Neural cell (in vitro differentiated cells): ENCODE data around the gene HDAC4.

ENCODE experiments used
- EZH2 ChIP-seq: fragments of 200-600, 300-800 bp; shearing (Covaris generic), sonication (generic); IDR thresholded peaks from 2 replicates; pipeline ENCODE4 v1.6.1; 2014; ENCODE audit warnings: antibody characterized with exemption, low read length, borderline replicate concordance, mild to moderate bottlenecking; ENCODE audit not compliant: insufficient read depth, poor library complexity, severe bottlenecking
- POLR2AphosphoS5 ChIP-seq: IDR thresholded peaks from 2 replicates; pipeline ENCODE4 v1.6.1; 2012
- REST ChIP-seq: IDR thresholded peaks from 2 replicates; pipeline ENCODE4 v1.6.1; 2012; ENCODE audit warnings: borderline replicate concordance
- SMC3 ChIP-seq: fragments of 450-650 bp; conservative IDR thresholded peaks from 2 replicates; pipeline ENCODE4 v1.6.1; 2014; ENCODE audit warnings: antibody characterized with exemption, mild to moderate bottlenecking, moderate library complexity; ENCODE audit not compliant: poor library complexity
- TF ChIP-seq, protein P1 (sequence below): fragments of 450-650 bp; IDR thresholded peaks from 2 replicates; pipeline ENCODE4 v1.5.1; 2014; ENCODE audit warnings: antibody characterized with exemption, mild to moderate bottlenecking, moderate library complexity; ENCODE audit not compliant: poor library complexity, severe bottlenecking

DNA sequence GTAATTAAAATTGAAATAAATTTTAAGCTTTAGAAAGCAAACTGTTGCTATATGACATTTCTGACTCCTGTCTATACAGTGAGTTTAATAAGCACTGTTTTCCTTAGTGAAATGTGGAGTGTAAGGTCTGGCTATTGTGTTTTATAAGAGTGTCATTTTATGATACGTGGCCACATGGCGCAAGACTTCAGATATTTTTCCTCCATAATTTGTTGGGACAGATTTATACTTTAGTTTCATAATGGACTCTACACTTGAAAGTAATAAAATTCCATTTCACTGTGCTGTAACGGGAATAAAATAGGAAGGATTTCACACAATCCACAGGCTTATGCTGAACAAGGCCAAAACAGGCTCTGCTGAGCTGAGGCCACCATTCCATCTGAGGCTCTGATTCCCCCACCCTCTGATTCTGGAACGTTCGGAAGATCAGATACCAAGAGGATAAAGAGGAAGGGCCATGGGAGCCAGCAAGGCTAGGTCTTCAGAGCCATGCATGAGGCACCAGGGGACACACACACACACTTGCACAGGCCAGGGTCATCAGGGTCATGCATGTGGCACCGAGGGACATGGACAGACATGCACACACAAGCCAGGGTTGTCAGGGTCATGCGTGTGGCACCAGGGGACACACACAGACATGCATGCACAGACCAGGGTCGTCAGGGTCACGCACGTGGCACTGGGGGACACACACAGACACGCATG is 35.6 kb downstream of the HDAC4 start:
- no peak for TF ChIP-seq POLR2AphosphoS5
- TF ChIP-seq, protein P1, sequence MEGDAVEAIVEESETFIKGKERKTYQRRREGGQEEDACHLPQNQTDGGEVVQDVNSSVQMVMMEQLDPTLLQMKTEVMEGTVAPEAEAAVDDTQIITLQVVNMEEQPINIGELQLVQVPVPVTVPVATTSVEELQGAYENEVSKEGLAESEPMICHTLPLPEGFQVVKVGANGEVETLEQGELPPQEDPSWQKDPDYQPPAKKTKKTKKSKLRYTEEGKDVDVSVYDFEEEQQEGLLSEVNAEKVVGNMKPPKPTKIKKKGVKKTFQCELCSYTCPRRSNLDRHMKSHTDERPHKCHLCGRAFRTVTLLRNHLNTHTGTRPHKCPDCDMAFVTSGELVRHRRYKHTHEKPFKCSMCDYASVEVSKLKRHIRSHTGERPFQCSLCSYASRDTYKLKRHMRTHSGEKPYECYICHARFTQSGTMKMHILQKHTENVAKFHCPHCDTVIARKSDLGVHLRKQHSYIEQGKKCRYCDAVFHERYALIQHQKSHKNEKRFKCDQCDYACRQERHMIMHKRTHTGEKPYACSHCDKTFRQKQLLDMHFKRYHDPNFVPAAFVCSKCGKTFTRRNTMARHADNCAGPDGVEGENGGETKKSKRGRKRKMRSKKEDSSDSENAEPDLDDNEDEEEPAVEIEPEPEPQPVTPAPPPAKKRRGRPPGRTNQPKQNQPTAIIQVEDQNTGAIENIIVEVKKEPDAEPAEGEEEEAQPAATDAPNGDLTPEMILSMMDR = no peak
- no peak for TF ChIP-seq SMC3
- no peak for TF ChIP-seq EZH2
- no peak for TF ChIP-seq REST
